ENCODE results near the gene SNTA1. TPM values are rescaled to one million over a fixed set of nuclear protein-coding genes. Genes with fewer than 3 reads are reported as not detected.

The SNTA1 gene
- total RNA-seq, 4 donors from 2014 or later = 193 to 291 (median 248) TPM

DNA sequence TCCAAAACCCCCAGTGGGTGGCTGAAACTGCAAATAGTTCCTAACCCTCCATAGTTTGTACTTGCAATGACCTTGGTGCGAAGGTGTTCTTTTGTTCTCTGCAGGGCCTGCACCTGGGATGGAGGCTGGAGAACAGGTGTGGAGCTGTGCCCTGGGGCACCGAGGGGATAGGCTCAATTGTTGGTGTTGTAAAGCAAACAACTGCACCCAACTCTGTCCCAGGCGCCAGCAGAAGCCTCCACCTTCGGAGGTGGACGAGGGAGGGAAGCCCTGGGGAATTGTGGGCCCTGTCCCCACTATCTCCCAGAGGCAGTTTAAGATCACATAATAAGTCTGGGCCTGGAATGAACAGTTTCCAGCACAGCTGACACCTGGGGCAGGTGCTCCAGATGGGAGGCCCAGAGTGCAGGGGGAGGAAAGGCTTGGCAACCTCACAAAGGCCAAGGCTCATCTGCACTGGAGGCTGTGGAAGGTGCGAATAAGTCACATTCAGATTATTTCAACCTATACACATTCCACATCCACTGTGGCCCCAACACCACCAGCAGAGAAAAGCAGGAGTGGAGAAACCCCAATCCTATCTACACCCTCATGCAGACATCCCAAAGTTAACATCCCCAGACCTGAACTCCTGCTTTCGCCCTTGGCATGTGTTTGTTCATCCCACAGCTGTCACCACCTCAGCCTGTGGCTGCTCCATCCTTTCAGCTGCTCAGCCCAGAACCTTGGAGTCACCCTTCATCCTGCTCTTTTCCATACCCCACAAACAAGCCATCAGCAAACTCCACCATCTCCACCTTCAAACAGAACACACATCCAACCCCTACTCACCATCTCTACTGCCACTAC lies 34.0 kb upstream of the SNTA1 start:
- Histone ChIP-seq H3K4me1 (no peaks in the 10 kb centered on the region), H3K27me3 (no peaks in the 10 kb centered on the region), H3K36me3 (no peaks in the 10 kb centered on the region), H3K27ac (no peak overlapping the region), H3K9me3 (no peaks in the 10 kb centered on the region), H3K4me3 (replicated peaks in 1 of 3) (no peak overlapping the region)
- TF ChIP-seq POLR2A (IDR thresholded peaks at IDR 0.05) = no peak
- TF ChIP-seq, protein P1, sequence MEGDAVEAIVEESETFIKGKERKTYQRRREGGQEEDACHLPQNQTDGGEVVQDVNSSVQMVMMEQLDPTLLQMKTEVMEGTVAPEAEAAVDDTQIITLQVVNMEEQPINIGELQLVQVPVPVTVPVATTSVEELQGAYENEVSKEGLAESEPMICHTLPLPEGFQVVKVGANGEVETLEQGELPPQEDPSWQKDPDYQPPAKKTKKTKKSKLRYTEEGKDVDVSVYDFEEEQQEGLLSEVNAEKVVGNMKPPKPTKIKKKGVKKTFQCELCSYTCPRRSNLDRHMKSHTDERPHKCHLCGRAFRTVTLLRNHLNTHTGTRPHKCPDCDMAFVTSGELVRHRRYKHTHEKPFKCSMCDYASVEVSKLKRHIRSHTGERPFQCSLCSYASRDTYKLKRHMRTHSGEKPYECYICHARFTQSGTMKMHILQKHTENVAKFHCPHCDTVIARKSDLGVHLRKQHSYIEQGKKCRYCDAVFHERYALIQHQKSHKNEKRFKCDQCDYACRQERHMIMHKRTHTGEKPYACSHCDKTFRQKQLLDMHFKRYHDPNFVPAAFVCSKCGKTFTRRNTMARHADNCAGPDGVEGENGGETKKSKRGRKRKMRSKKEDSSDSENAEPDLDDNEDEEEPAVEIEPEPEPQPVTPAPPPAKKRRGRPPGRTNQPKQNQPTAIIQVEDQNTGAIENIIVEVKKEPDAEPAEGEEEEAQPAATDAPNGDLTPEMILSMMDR (IDR thresholded peaks at IDR 0.05) = no peak
- no peak for DNase-seq
- WGBS, 2 donors = 83 to 85% methylated on average over 7 of the region's 7 CpGs
- intact Hi-C loops (cut with DNase I) = no loop called here

DNA sequence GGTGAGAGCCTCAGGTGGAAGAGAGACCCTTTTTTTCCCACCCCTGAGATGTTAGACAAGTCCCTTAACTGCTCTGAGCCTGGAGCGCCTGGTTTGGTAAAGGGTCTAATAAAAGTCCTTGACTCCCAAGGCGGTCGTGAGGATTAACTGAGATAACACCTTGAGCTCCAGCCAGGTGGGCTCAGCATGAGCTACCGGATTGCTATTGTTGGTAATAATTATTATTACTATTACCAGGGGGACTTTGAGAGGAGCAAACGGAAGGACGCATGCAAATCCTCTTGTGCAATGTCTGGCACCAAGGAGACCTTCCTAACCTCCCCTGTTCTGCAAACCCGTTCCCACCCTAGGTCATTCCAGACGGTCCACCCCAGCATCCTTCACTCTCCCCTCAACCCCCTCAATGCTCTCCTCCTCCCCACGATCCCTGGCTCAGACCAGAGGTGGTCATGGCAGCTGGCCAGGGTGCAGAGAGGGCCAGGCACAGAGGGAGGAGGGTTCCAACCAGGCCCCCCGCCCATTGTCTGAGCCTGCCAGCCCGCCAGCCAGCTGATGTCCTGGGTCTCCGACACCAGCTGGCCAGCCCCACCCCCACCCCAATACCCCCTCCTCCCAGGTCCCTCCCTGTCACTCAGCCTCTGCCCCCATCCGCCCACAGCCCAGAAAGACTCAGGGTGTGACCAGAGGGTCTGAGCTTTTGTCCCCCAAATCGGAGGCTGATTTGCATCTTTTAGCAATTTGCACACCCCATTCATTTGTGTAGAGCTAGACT lies 32.0 kb upstream of the SNTA1 start:
- Histone ChIP-seq H3K27ac (no peak overlapping the region), H3K4me1 (no peaks in the 10 kb centered on the region), H3K9me3 (no peaks in the 10 kb centered on the region), H3K36me3 (no peaks in the 10 kb centered on the region), H3K27me3 (no peaks in the 10 kb centered on the region), H3K4me3 (replicated peaks in 1 of 3) (no peak overlapping the region)
- intact Hi-C loops (cut with DNase I) = no loop called here
- WGBS, 2 donors = 47 to 57% methylated on average over 14 of the region's 14 CpGs
- no peak for TF ChIP-seq POLR2A (IDR thresholded peaks at IDR 0.05)
- TF ChIP-seq, protein P1 (IDR thresholded peaks at IDR 0.05) = no peak
- no peak for DNase-seq

DNA sequence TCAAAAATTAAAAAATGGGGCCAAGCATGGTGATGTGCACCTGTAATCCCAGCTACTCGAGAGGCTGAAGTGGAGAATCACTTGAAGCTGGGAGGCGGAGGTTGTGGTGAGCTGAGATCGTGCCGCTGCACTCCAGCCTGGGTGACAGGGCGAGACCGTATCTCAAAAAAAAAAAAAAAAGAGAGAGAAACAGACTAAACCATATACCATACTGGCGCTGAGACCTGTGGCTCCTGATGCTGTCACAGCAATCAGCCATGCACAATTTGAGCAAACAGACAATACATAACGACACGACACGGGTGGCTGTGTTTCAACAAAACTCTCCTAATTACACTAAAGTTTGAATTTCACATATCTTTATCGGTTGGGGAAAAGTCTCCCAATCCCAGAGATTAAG lies 31.4 kb upstream of the SNTA1 start:
- intact Hi-C loops (cut with DNase I) = no loop called here
- WGBS, 2 donors = 60 to 72% methylated on average over 11 of the region's 11 CpGs
- H3K4me1 ChIP-seq = no peaks in the 10 kb centered on the region
- no peaks in the 10 kb centered on the region for H3K36me3 ChIP-seq
- H3K27ac ChIP-seq = no peak overlapping the region
- TF ChIP-seq, protein P1 (IDR thresholded peaks at IDR 0.05) = no peak
- no peak for TF ChIP-seq POLR2A (IDR thresholded peaks at IDR 0.05)
- no peaks in the 10 kb centered on the region for H3K9me3 ChIP-seq
- DNase-seq = no peak
- H3K4me3 ChIP-seq (replicated peaks in 1 of 3) = no peak overlapping the region
- no peaks in the 10 kb centered on the region for H3K27me3 ChIP-seq

DNA sequence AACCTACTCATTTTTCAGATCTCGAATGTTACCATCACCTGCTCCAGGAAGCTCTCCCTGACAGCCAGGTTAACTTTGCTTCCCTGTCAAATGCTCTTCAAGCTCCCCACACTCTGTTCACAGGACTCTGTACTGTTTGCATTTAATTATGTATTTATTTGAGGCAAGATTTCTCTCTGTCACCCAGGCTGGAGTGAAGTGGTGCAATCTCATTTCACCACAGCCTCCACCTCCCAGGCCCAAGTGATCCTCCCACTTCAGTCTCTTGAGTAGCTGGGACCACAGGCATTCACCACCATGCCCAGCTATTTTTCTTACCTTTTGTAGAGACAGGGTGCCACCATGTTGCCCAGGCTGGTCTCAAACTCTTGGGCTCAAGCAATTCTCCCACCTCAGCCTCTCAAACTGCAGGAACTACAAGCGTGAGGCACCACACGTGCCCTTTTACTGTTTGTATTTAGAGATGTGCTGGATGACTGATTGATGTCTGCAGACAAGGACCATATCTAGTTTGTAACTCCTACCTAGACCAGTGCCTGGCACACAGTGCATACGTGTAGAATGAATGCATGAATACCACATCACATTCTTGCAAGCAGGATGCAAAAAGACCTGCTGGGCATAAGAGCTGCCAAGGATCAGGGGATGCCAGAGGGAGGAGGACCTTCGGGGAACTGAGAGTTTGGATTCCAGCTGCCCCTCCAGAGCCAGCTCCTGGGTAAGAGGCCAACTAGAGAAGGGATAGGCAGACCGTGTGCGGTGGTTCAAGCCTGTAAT lies 30.7 kb upstream of the SNTA1 start:
- Histone ChIP-seq H3K4me3 (replicated peaks in 1 of 3) (no peak overlapping the region), H3K27me3 (no peaks in the 10 kb centered on the region), H3K27ac (no peak overlapping the region), H3K9me3 (no peaks in the 10 kb centered on the region), H3K4me1 (no peaks in the 10 kb centered on the region), H3K36me3 (no peaks in the 10 kb centered on the region)
- intact Hi-C loops (cut with DNase I) = no loop called here
- WGBS, 2 donors = 77 to 85% methylated on average over 7 of the region's 7 CpGs
- no peak for DNase-seq
- TF ChIP-seq, protein P1 (IDR thresholded peaks at IDR 0.05) = no peak
- no peak for TF ChIP-seq POLR2A (IDR thresholded peaks at IDR 0.05)
